DMS79 treated with DMSO at 0.1 percent for 48 hours (cell line): Measurements from ENCODE around the gene FEZF1.

ENCODE experiments used
- DNase-seq: peaks from one replicate; lab custom pipeline; 2025; lab: John Stamatoyannopoulos, UW

The FEZF1 gene

GRCh38 chr7:122268101-122268500 lies 36.4 kb downstream of the FEZF1 start:
- no peak for DNase-seq

- no peak for DNase-seq
These were observed 42.3 kb downstream of the FEZF1 start for GRCh38 chr7:122262246-122262645.

- DNase-seq: no peak
These were observed 43.1 kb downstream of the FEZF1 start for GRCh38 chr7:122261442-122261841.

GRCh38 chr7:122261016-122261415 lies 43.5 kb downstream of the FEZF1 start:
- no peak for DNase-seq

GRCh38 chr7:122260336-122260735 lies 44.2 kb downstream of the FEZF1 start:
- no peak for DNase-seq

- no peak for DNase-seq
These were observed 45.6 kb downstream of the FEZF1 start for GRCh38 chr7:122258971-122259370.

- DNase-seq: no peak
These were observed 47.5 kb downstream of the FEZF1 start for GRCh38 chr7:122257056-122257455.

- no peak for DNase-seq
These were observed 48.5 kb downstream of the FEZF1 start for GRCh38 chr7:122256046-122256445.

- DNase-seq: no peak
These were observed 49.1 kb downstream of the FEZF1 start for GRCh38 chr7:122255454-122255853.
